ENCODE measurements around the gene PRSS37.

DNA sequence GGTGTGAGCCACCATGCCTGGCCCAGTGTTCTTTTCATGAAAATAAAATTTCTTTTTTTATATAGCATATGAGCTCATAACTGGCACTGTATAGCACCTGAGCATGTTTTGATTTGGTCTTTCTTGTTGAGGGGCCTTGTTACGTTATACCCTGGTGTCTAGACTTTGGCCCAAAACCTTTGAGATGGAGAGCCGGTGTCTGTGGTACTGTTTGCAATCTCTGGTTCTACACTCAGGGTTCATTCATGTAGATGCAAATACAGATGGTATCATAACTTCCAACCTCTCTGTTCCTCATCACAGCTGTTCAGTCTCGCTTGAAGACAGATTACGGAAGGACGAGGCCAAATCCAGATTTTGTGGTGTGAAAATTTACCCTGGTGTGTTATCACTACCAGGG is 51.4 kb downstream of the PRSS37 start, which contains the start of gene TAS2R5:
- TF ChIP-seq, protein P1, sequence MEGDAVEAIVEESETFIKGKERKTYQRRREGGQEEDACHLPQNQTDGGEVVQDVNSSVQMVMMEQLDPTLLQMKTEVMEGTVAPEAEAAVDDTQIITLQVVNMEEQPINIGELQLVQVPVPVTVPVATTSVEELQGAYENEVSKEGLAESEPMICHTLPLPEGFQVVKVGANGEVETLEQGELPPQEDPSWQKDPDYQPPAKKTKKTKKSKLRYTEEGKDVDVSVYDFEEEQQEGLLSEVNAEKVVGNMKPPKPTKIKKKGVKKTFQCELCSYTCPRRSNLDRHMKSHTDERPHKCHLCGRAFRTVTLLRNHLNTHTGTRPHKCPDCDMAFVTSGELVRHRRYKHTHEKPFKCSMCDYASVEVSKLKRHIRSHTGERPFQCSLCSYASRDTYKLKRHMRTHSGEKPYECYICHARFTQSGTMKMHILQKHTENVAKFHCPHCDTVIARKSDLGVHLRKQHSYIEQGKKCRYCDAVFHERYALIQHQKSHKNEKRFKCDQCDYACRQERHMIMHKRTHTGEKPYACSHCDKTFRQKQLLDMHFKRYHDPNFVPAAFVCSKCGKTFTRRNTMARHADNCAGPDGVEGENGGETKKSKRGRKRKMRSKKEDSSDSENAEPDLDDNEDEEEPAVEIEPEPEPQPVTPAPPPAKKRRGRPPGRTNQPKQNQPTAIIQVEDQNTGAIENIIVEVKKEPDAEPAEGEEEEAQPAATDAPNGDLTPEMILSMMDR (IDR thresholded peaks at IDR 0.05), result no peak
- no peak for TF ChIP-seq POLR2A (IDR thresholded peaks at IDR 0.05)
